Activated CD4-positive, alpha-beta T cell treated with anti-CD3 and anti-CD28 coated beads, Interleukin-2, amount 10 ng/mL, durations not matched to agents 24 days and 14 days (primary cell): ENCODE measurements around the gene GGN. TPM values are rescaled to one million over a fixed set of nuclear protein-coding genes. Genes with fewer than 3 reads are reported as not detected.
"Not testable (repeated sequence)": the region's sequence is repeated elsewhere in the genome, so short reads cannot be mapped to it uniquely, and the experiment has no call there.

ENCODE experiments used
- DNase-seq: peaks from one replicate; pipeline ENCODE4 v3.0.0; 2022
- H3K27ac Mint-ChIP-seq: one replicate; pipeline ENCODE4 v1.8.0; 2022; ENCODE audit warnings: mild to moderate bottlenecking, mixed read lengths
- H3K27me3 Mint-ChIP-seq: one replicate; pipeline ENCODE4 v1.8.0; 2022; ENCODE audit warnings: mixed read lengths
- H3K36me3 Mint-ChIP-seq: one replicate; pipeline ENCODE4 v1.8.0; 2022; ENCODE audit warnings: low read depth, mild to moderate bottlenecking, mixed read lengths
- H3K4me1 Mint-ChIP-seq: one replicate; pipeline ENCODE4 v1.8.0; 2021; ENCODE audit warnings: mixed read lengths
- H3K4me3 Mint-ChIP-seq: one replicate; pipeline ENCODE4 v1.8.0; 2022; ENCODE audit warnings: mild to moderate bottlenecking, moderate library complexity, mixed read lengths
- H3K9me3 Mint-ChIP-seq: one replicate; pipeline ENCODE4 v1.8.0; 2021; ENCODE audit warnings: mixed read lengths
- intact Hi-C: fragments of 100-400 bp; cut with micrococcal nuclease; formaldehyde crosslinking; loops from one replicate; pipeline ENCODE4 v1.15.1; 2023
- total RNA-seq: library from RNA; stranded (reverse); gene quantifications from 2 replicates; pipeline ENCODE4 v1.2.3, GENCODE V29; 2022

GGN gene
- total RNA-seq, 1 donor from 2014 or later, result 1.0 TPM

DNA sequence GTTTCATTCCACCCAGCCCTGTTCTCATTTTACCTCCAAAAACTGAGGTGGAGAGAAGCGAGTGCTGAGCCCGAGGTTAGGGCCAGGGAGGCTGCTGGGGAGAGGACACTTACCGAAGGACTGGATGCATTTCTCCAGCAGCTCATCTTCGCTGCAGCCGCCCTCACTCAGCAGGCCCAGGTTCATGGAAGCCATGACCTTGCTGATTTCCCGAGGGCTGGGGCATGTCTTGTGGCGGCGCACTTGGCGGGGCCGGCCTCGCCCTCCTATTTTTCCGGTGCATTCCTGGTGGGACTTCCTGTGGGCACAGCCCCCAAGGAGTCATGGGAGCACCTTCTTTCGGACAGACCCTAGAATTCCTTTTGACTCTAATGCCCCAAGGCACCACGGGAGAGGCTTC, 34.0 kb upstream of the GGN start:
- Mint-ChIP-seq H3K27ac (no peak overlapping the region), H3K36me3 (no peaks in the 10 kb centered on the region), H3K27me3 (no peaks in the 10 kb centered on the region), H3K4me3 (no peak overlapping the region), H3K4me1 (peaks cover 21% of the 10 kb centered on the region), H3K9me3 (no peaks in the 10 kb centered on the region)
- intact Hi-C loops, result no loop called here
- no peak for DNase-seq

DNA sequence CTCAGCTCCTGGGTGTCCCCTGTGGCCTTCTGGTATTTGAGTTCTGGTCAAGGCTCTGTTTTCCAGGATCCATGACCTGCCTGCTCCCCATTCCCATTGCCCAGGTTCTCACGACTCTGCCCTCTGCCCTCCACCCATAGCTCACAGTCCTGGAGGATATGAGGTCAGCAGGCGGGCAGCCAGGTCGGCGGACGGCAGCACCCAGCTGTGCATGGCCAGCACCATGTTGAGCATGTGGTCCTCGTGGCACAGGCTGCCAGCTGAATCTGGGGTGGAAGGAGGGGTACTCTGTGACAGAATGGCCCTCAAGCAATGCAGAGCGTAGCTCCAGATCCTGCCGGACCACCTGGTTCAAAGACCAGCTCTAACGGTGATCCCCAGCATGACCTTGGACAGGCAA, 33.1 kb upstream of the GGN start:
- Mint-ChIP-seq H3K4me3 (no peak overlapping the region), H3K4me1 (peaks cover 21% of the 10 kb centered on the region), H3K9me3 (no peaks in the 10 kb centered on the region), H3K27me3 (no peaks in the 10 kb centered on the region), H3K27ac (no peak overlapping the region), H3K36me3 (no peaks in the 10 kb centered on the region)
- DNase-seq, result no peak
- intact Hi-C loops, result no loop called here

DNA sequence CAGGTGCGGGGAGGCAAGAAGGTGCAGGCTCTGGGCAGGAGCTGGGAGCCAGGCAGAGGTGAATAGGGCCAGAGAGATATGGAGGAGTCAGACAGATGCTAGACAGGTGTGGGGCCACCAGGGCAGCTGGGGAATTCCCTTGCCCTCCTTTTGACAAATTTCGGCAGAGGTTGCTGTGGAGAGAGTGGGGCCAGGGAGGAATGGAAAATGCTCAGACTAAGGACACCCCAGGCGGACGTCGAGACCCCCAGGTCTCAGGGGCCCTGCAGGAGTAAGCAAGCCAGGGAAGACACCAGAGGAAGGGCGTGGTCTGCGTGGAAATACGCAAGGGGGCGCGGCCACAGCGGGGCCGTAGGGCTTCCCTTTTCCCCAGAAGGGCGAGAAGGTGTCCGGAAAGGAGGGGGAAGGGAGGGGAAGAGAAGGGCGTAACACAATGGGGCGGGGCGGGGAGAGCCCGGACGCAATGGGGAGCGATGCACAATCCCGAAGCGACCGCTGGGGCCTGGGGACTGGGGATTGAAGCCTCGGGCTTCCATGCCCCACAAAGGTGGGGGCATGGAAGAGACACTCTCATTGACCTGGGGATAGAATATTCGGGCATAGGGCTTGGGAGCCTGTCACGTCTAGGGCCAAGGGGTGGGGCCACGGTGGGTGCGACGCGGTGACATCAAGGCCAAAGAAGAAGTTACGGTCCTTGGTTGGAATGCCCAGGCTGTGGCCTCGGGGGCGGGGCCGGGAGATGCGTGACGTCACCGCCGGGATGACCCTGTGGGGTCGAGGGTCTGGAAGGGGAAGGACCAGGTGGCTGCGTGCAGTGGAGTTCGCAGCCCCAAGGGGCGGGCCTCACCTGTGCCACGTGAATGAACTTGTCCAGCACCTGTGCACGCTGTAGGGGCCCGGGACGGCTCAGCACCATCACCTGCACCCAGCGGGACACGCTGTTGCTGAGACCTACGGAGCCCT, 30.0 kb upstream of the GGN start:
- Mint-ChIP-seq H3K27ac (peak overlapping the region; percentile 82), H3K36me3 (no peaks in the 10 kb centered on the region), H3K9me3 (no peaks in the 10 kb centered on the region), H3K4me1 (peaks cover 19% of the 10 kb centered on the region), H3K27me3 (no peaks in the 10 kb centered on the region), H3K4me3 (peak overlapping the region; percentile 88)
- intact Hi-C loops, result no loop called here
- DNase-seq, result peak; percentile 91

DNA sequence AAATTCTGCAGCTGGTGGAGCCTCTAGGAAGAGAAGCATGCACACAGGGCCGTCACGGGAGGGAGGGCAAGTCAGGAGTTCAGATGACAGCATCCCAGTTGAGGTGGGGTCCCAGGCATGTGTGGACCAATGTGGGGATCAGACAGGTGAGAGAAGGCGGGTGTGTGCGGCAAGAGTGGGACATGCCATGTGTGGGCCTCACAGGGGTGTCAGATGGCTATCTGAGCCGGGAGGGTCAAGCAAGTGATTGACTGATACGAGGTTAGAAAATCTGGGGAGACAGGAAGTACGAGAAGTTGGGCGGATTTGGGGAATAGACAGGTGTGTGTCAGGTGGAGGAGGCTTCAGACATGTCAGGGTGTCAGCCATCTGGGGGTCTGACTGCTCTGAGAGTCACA, 29.3 kb upstream of the GGN start:
- Mint-ChIP-seq H3K27ac (peak overlapping the region; percentile 82), H3K36me3 (no peaks in the 10 kb centered on the region), H3K9me3 (no peaks in the 10 kb centered on the region), H3K4me3 (peak overlapping the region; percentile 88), H3K27me3 (no peaks in the 10 kb centered on the region), H3K4me1 (peaks cover 19% of the 10 kb centered on the region)
- intact Hi-C loops, result no loop called here
- DNase-seq, result no peak

DNA sequence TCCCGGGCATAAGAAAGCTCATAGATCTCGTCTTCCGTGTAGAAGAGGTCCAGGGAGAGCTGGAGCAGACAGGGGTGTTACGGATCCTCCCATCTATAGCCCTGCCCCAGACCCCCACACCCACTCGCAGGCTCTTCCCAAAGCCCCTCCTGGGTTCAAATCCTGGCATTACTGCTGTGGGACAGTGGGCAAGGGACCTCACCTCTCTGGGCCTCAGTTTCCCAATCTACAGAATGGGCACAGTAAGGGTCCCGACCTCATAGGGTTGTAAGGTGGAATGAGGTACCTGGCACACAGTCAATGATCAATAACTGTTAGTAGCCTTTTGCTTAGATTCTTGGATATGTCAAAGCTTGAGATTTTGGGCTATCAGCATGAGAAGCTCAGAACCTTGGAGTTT, 25.6 kb upstream of the GGN start:
- Mint-ChIP-seq H3K27me3 (no peaks in the 10 kb centered on the region), H3K4me1 (peaks cover 16% of the 10 kb centered on the region), H3K36me3 (peaks cover 3% of the 10 kb centered on the region), H3K9me3 (no peaks in the 10 kb centered on the region), H3K4me3 (no peak overlapping the region), H3K27ac (no peak overlapping the region)
- intact Hi-C loops, result no loop called here
- no peak for DNase-seq

DNA sequence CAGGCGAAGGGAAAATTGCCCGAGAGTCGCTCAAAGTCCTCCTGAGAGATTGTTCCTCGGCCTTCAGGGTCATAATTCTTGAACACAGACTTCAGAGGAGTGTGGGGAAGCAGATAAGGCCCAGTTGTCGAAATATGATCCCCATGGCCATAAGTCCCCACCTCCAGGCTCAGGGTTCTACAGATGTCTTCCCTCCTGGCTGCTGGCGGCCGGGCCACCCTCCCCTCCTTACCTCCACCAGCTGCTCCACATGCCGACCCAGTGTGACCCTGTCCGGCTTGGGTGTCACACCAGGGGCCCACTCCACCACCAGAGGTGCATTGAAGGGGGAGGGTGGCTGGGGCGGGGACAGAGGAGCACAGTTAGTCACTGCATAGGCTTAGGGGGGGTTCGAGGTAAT, 25.1 kb upstream of the GGN start:
- no peak for DNase-seq
- Mint-ChIP-seq H3K4me1 (peaks cover 14% of the 10 kb centered on the region), H3K9me3 (no peaks in the 10 kb centered on the region), H3K36me3 (peaks cover 3% of the 10 kb centered on the region), H3K27me3 (no peaks in the 10 kb centered on the region), H3K4me3 (no peak overlapping the region), H3K27ac (no peak overlapping the region)
- intact Hi-C loops, result no loop called here

DNA sequence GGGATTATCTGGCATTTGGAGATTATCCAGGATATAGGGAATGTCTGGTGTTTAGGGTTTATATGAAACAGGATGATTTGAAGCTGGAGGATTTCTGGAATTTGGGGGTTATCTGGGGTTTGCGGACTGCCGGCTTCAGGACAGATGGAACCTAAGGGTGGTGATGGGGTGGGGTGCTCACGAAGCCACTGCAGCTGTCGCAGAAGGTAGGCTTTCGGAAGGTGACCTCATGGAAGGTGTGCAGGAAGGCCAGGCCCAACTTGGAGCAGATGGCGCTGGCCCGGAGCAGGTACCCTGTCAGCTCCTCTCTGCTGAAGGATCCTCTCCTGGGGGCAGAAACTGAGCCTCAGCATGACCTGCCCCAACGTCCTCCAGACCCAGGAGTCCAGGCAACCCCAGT, 24.7 kb upstream of the GGN start:
- peaks cover 5% of the 10 kb centered on the region for H3K36me3 Mint-ChIP-seq
- no peak overlapping the region for H3K4me3 Mint-ChIP-seq
- no peaks in the 10 kb centered on the region for H3K27me3 Mint-ChIP-seq

DNA sequence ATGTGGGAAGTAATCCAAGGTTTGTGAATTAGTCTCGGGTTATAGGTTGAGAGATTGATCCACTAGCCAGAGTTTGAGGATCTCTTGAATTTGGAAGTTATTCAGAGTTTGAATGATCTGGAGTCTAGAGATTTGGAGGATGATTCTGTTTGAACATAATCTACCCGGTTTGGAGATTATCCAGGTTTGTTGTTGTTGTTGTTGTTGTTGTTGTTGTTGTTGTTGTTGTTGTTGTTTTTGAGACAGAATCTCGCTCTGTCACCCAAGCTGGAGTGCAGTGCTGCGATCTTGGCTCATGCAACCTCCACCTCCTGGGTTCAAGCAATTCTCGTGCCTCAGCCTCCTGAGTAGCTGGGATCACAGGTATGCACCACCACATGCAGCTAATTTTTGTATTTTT, 24.1 kb upstream of the GGN start:
- H3K27me3 Mint-ChIP-seq, intact Hi-C loops, H3K4me1 Mint-ChIP-seq, H3K4me3 Mint-ChIP-seq, H3K9me3 Mint-ChIP-seq, DNase-seq, H3K27ac Mint-ChIP-seq: not testable (repeated sequence)
- peaks cover 10% of the 10 kb centered on the region for H3K36me3 Mint-ChIP-seq

More for the DNA sequence above, 24.7 kb upstream of the GGN start:
- intact Hi-C loops, result no loop called here
- no peaks in the 10 kb centered on the region for H3K9me3 Mint-ChIP-seq
- H3K4me1 Mint-ChIP-seq, result peaks cover 10% of the 10 kb centered on the region
- DNase-seq, result no peak
- H3K27ac Mint-ChIP-seq, result no peak overlapping the region

DNA sequence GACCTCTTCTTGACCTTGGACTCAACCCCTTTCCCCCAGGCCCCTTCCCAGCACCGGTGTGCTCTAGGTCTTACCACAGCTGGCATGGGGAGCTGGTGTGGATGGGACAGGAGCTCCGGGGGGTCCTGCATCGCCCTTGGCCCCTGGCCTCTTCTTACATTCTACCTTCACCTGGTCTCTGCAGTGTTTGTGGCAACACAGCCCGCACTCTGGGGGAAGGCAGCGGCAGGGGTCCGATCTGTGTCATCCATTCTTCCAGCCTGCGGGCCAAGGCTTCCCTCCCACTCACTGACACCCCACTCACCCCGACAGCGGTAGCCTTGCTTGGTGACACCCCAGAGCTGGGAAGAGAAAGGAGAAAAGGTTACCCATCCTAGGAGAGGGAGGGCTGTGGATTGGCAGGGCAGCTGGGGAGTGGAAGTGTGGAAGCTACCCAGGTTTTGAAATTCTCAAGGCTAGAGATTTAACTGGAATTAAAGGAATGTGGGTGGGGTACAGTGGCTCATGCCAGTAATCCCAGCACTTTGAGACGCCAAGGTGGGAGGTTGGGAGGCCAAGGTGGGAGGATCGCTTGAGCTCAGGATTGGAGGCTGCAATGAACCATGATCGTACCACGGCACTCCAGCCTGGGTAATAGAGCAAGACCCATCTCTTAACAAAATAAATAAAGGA, 23.3 kb upstream of the GGN start:
- intact Hi-C loops, result no loop called here
- no peaks in the 10 kb centered on the region for H3K9me3 Mint-ChIP-seq
- no peak for DNase-seq

DNA sequence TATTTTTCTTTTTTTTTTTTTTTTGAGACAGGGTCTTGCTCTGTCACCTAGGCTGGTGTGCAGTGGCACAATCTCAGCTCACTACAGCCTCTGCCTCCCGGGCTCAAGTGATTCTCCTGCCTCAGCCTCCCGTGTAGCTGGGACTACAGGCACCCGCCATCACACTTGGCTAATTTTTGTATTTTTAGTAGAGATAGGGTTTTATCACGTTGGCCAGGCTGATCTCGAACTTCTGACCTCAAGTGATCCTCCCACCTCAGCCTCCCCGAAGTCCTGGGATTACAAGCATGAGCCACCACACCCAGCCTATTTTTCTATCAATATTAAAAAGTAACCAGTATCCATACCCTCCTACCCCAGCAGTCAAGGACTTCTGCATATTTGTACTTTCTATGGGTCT, 22.6 kb upstream of the GGN start:
- H3K4me3 Mint-ChIP-seq, H3K27me3 Mint-ChIP-seq, H3K4me1 Mint-ChIP-seq, H3K9me3 Mint-ChIP-seq, DNase-seq, intact Hi-C loops, H3K27ac Mint-ChIP-seq: not testable (repeated sequence)
- H3K36me3 Mint-ChIP-seq, result peaks cover 13% of the 10 kb centered on the region

More for the DNA sequence above, 23.3 kb upstream of the GGN start:
- Mint-ChIP-seq H3K36me3 (peaks cover 11% of the 10 kb centered on the region), H3K4me1 (no peaks in the 10 kb centered on the region), H3K27me3 (no peaks in the 10 kb centered on the region), H3K4me3 (no peak overlapping the region), H3K27ac (no peak overlapping the region)

DNA sequence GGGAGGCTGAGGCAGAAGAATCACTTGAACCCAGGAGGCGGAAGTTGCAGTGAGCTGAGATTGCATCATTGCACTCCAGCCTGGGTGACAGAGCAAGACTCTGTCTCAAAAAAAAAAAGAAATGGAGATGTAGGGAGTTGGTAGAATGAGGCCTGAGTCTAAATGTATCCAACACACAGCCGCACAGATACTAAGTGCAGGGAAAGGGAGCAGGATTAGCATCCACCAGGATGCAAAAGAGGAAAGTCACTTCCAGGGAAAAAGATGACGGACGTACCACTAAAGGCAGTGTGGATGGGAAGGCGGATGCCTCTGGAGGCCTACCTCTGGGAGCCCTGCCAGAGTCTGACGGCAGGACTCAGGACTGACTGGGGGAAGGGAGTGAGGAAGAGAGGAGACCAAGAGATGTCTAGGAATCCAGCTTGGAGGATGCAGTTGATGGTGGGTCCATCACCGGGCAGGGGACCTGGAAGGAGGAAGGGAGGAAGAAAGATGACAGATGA, 21.8 kb upstream of the GGN start:
- peaks cover 19% of the 10 kb centered on the region for H3K36me3 Mint-ChIP-seq
- intact Hi-C loops, result loop anchor here (10.0 kb wide), 1 partner anchor 485 kb away; the partner anchor contains the start of genes NFKBIB and SIRT2
- no peak overlapping the region for H3K27ac Mint-ChIP-seq
- no peak for DNase-seq
- no peak overlapping the region for H3K4me3 Mint-ChIP-seq
- peaks cover 2% of the 10 kb centered on the region for H3K4me1 Mint-ChIP-seq
- no peaks in the 10 kb centered on the region for H3K9me3 Mint-ChIP-seq
- no peaks in the 10 kb centered on the region for H3K27me3 Mint-ChIP-seq

DNA sequence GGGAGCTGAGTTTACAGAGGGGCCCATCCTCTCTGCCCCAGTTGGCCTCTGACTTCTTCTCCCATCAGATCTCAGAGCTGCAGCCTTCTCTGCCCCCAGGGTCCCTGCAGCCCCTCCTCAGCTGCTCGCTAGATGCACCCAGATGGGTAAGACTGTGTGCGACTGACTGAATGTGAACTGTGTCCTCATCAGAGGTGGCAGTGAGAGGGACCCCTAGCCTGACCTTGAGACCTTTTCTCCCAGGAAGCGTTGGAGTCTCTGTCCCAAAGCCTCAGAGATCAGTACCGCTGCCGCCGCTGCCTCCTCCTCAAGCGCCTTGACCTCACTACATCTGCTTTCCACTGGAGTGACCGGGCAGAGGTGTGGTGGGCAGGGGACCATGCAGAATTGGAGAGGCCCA, 17.4 kb upstream of the GGN start:
- DNase-seq, result no peak
- intact Hi-C loops, result loop anchor here (10.0 kb wide), 1 partner anchor 490 kb away; the partner anchor contains the start of genes NFKBIB and SIRT2
- peaks cover 21% of the 10 kb centered on the region for H3K36me3 Mint-ChIP-seq
- H3K4me3 Mint-ChIP-seq, result peak overlapping the region; percentile 49
- H3K27ac Mint-ChIP-seq, result no peak overlapping the region
- H3K27me3 Mint-ChIP-seq, result no peaks in the 10 kb centered on the region
- peaks cover 12% of the 10 kb centered on the region for H3K4me1 Mint-ChIP-seq
- H3K9me3 Mint-ChIP-seq, result no peaks in the 10 kb centered on the region

DNA sequence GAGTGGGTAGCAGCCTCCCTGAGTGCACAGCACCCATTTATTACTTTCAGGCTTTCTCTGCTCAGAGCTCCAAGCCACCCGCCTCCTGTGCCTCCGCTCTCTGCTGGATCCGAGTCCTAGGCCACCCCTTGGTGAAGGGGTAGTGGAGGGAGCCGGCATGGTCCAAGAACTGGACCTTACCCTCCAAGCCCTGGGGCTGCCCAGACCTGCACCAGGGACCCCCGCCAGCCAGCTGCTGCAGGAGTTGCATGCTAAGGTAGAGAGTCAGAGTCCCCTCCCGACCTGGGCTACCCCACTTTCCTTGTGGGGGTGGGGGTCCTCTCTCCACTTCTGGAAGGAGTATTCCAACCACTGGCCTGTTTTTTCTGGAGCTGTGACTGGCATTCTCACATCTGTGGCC, 17.0 kb upstream of the GGN start:
- intact Hi-C loops, result loop anchor here (10.0 kb wide), 1 partner anchor 490 kb away; the partner anchor contains the start of genes NFKBIB and SIRT2
- H3K27me3 Mint-ChIP-seq, result no peaks in the 10 kb centered on the region
- no peaks in the 10 kb centered on the region for H3K9me3 Mint-ChIP-seq
- peaks cover 21% of the 10 kb centered on the region for H3K36me3 Mint-ChIP-seq
- H3K4me3 Mint-ChIP-seq, result peak overlapping the region; percentile 95
- no peak for DNase-seq
- H3K27ac Mint-ChIP-seq, result no peak overlapping the region
- peaks cover 12% of the 10 kb centered on the region for H3K4me1 Mint-ChIP-seq
